NCI-H774 (cell line): Measurements from ENCODE around the gene TMEM17.

Experiments
- DNase-seq: peaks from one replicate; lab custom pipeline; 2025; lab: John Stamatoyannopoulos, UW

Gene TMEM17

DNA sequence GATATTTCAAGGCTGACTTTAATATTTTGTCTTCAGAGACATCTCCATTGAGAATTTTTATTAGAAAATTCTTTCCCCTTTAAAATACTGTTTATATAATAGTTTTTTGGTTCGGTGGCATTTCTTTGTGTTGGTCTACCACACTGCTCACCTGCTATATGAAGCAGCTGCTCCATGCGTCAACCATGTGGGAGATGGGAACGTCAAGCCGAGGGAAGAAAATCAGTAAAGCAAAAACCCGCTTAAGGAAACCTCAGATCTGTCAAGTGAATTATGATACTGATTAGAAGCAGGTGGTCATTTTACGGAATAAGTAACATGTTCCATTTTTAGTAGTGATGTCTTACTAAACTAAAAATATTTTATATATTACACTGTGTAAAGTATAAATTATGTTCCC lies 5.6 kb upstream of the TMEM17 start:
- no peak for DNase-seq

DNA sequence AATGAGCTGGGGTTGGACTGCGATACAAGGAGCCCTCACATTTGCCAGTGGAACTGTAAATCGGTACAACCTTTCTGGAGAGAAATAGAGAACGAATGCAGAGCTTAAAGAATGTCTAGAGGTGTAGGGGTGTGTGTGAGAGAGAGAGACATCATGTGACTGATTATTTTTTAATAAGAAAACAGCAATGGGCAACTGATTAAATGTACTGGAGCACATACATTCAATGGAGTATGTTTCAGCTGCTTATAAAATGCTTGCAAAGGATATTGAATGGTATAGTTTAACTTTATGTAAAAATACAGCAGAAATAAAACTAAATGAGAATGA lies 391 bp upstream of the TMEM17 start:
- no peak for DNase-seq

DNA sequence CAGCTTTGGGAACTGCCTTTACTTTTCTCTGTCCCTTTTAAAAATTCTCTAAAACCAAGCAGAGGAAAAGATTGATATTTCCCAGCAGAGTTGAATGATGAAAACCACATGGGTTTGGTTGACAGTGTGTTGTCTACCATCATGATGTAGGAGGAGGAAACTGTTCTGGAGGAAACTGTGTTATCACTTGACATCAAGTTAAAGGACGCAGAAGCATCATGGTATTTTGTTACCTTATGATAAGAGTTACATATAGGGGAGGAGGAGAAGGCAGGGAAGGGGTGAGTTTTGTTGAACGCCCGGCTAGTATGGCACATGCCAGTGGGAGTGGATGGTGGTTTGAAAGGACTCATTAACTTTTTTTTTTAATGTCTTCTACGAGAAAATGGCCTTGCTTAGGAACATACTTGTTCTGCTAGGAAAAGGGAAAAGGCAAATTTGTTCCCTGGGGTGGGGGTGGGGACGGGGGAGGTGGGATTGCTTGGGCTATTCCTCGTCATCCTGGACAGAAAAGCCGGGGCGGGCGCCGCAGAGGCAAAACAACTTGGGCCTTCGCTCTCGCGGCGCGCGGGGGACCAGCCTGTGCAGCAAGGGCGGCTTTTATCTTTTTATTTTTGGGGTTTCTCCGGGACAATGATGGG lies 766 bp downstream of the TMEM17 start:
- no peak for DNase-seq

GRCh38 chr2:62504657-62505056 lies 1.3 kb downstream of the TMEM17 start:
- no peak for DNase-seq

DNA sequence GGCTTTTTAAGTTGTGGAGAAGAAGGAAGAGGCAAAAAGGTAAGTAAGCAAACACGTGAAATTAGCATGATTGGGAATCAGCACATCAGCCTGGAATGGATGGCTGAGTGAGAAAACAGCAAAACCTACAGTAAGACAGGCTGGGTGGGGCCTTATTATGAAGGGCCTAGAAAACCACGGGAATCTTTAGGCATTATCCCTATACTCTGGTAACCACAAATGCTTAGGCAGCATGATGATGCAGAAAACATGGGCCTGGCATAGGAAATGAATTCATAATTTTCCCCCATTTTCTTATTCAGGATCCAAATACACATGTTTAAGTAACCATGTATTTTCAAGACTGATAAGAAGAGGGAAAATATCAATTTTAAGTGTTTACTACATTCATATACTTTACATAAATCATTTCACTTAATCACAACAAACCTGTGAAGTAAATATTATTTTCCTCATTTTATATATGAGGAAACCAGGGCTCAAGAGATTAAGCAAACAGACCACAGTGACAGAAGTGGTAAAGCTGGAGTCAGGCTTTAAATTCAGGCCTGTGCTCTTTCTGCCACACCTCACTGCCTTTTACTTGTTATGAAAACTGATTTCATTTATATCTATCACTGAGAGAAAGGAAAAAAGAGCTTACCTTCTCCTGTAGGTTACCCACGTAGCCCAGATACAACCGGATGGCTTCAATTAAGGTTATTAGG lies 4.0 kb downstream of the TMEM17 start:
- no peak for DNase-seq

DNA sequence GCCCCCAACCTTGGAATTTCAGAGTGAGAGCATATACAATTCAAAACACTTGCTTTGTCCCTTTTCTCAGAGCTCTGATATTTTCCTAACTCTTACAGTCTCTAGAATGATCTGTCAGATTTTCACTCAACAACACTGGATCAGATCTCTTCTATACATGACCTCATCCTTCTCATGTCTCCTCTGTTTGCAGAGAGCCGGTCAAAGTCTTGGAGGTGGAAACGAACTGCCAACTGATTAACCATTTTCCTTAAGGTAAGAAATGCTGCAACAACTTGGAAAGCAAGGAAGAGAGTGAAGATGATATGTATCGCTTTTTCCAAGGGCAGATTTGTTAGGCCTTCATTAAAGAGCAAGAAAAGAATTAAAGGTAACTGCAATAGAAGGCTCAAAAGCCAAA lies 4.9 kb downstream of the TMEM17 start:
- no peak for DNase-seq

DNA sequence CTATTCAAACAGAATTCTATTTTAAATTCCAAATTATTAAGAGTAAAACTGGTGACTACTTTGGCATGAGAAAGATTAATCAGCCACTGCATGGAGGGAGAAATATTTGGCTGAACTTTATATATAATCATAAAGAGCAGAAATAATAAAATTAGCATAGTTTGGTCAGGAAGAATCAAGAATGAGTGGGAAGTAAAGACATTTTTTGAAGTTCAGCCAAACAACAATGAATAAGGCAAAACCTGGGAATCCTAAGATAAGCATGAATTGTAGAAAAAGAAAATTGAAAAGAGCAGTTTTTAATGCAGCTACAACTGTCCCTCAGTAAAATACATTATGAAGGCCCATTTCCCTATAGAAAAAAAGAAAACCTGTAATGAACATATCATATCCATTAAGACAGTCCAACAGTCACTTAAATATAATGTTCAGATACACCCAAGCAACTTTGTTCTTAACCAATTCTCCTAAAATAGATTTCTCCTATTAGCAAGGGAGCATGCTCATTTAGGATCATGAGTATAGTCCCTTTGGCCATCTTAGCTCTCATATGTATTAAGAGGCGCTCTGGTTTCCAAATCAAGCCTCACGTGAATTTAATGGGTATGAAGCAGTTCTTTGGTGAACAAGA lies 6.5 kb downstream of the TMEM17 start:
- no peak for DNase-seq

GRCh38 chr2:62498739-62499138 lies 7.3 kb downstream of the TMEM17 start:
- no peak for DNase-seq

- no peak for DNase-seq
These were observed 10.2 kb downstream of the TMEM17 start for GRCh38 chr2:62495761-62496160.

DNA sequence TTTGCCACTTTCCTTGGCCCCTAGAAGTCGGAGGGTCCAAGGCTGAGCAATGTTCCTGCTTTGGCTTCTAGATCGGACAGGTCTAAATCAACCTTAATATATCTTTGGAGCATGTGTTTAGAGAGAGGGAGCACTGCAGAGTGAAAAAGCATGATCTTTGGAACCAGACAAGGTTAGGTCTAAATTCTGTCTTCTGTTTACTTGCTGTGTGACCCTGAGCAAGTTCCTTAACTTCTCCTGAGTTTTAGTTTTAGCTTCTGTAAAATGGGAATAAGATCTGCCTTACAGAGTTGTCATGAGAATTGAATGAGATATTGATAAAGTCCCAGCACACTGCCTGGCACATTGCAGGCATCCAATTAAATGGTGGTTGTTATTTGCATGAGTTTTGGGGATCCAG lies 13.9 kb downstream of the TMEM17 start:
- no peak for DNase-seq

DNA sequence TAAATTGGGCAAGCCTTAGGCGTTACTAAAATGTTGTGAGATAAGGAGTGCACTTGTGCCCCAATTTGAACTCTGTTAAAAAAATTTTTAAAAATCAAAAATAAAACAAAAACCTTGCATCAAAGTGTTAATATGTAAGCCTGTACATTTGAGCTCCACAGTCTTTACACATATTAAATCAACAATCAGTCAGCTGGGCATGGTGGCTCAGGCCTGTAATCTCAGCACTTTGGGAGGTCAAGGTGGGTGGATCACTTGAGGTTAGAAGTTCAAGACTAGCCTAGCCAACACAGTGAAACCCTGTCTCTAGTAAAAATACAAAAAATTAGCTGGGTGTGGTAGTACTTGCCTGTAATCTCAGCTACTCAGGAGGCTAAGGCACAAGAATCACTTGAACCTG lies 16.3 kb downstream of the TMEM17 start:
- DNase-seq, result no peak

- DNase-seq, result no peak
These were observed 16.8 kb downstream of the TMEM17 start for GRCh38 chr2:62489162-62489561.

- no peak for DNase-seq
These were observed 19.6 kb downstream of the TMEM17 start for GRCh38 chr2:62486439-62486765.

DNA sequence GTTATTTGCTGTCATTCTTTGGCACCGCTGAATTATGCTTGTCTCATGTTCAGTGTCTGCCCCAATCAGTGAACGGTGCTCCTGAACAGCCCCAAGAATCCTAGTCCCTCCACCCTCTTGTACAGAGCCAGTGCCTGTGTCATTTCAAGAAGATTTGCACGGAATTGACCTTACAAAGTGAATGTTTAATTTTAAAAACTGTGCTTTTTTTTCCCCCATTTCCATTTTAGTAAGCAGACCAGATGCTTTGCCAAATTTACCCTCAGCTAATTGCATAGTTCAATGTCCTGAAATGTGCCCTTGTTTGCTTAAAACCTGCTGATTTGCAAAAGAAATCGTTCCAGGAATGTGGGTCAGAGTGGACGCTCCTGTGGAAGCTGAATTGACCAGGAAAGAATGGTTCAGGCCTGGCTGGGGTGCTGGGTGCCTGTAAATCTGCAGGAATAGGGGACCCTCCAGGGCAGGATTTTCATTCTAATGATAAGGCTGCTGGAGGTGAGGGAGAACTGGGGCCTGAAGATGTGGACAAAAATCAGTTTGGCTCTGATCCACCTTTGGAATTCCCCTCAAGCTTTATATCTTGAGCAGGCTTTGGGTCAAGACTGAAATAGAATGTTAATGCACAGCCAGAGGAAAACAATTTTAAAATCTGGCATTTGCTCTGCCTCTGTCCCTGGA lies 20.1 kb downstream of the TMEM17 start:
- no peak for DNase-seq

- DNase-seq, result no peak
These were observed 23.2 kb downstream of the TMEM17 start for GRCh38 chr2:62482558-62483352.

DNA sequence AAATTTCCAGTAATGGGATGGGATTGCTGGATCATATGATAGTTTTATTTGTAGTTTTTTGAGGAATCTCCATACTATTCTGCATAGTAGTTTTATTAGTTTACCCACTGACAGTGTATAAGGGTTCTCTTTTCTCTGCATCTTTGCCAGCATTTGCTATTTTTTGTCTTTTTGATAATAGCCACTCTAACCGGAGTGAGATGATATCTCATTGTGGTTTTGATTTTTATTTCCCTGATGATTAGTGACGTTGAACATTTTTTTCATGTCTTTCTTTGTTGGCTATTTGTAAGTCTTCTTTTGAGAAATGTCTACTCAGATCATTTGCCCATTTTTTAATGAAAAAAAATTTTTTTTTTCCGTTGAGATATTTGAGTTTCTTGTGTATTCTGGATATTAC lies 26.1 kb downstream of the TMEM17 start:
- DNase-seq, result no peak

DNA sequence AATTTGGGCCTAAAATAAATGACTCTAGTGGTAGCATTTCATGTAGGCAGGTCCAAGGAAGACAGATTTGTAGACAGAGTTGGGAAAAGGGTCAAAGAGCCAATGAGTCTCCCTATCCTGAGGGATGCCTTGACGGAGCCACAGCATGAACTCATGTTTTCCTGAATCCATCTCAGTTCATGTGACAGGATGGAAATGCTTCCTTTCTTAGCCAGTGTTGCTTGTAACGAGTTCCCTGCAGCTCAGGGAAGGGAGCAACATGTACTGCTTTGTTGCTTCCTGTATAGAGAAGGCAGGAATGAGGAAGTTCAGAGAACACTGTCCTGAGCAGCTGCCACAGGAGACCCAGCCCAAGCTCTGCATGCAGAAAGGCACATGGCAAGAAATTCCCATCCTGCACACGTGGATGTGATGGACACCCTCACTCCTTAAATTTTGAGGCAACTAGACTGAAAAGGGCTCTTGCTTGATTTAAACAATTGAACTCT lies 27.9 kb downstream of the TMEM17 start:
- no peak for DNase-seq

DNA sequence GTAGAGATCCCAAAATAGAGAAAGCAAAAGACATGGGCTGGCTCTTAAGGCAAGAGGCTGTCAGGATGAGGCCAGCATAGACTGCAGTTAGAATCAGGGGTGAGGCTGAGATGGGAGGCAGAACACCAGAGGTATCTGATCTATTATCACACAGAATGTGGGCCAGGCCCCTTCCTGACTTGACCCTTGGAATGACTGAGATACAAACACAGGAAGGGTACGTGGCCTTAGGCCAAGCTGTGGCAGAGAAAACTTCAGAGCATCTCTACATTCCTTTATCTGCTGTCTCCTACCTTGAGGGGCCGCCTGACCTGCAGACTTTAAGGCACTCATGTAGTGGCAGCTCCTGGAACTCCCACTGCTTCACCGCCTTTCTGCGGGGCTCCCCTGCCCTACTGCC lies 28.4 kb downstream of the TMEM17 start:
- no peak for DNase-seq

DNA sequence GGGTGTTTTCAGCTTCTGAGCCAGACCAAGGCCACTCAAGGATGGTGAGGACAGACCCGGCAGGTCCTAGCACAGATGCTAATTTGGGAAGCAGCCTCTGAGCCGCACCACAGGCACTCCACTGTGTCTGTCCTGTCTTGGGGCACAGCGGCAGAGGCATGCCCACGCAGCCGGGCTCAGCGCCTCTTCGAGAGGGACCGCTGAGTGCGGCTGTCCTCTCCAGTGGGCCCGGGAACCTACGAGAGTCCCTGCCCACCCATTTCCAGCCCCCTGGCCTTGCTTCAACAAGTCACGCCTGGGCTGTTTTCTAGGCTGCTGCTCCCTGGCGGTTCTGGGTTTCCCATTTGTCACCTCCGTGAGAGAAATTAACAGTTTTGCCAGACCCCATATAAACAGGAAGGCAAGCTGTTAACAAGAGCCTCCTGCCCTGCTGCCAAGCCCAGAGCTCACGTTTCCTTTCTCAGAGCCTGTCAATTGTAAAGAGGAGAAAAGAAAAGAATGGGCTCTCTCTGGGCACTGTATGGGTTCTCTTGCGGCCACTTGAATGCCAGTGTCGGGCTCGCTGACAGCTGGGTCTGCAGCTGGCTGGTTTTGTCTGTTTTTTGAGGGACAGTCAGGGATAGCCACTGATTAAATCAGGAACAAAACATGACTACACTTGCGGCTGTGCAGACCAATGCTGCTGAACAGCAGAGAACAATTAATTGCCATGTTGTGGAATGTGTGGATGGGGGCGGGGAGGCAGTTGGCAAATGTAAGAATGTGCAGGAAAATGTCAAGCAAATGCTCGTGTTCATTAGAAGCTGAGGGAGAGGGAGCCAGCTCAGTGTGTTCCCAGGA lies 30.6 kb downstream of the TMEM17 start:
- no peak for DNase-seq

DNA sequence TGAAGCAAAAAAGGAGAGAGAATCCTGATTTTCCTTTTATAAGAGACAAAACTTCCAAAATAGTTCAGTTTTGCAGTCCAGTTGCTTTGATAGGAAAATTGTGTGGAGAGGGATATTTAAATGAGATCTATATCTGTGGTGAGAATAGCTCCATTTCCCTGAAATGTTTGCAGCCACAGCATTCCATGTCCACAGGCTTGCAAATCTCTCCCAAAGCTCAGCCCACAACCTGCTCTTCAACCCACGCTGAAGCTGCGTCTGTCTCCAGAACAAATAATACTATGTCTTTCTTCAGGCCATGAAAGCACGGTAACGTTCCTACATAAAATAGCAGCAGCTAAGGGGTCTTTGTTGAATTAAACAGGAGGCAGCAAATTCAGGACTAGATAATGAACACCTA lies 31.8 kb downstream of the TMEM17 start:
- DNase-seq, result no peak

DNA sequence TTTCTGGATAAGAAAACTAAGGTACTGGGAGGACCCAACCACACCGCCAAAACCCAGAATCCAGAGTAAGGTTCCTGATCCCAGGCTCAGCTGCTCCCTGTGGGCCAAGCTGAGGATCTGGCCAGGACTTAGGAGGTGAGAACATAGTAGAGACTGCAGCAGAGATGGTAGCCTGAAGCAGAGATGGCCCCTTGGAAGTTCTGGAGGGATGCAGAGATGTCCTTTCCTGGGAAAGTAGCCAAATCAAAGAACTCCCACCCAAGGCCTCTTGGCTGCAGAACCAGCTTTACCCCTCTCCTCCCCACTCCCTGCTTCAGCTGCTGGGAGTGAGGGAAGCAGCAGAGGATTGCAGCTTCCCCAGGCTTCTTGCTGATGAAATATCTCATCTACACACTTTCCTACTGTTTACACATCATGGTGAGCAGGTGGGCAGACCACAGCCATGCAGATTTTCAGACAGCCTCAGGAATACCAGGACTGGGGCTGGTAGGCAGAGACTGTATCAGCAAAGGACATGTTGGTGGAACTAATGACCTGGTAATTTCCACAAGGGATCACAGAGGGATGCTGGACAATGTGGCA lies 32.7 kb downstream of the TMEM17 start:
- no peak for DNase-seq
